Vagina (tissue), 2 donors: ENCODE measurements around the gene ETV2.

Experiments used
- POLR2A ChIP-seq, 2 donors: fragments of 450-650 bp; IDR thresholded peaks; one replicate each; pipeline ENCODE4 v1.6.1; 2017; ENCODE audit warnings: antibody characterized with exemption in 2 of 2, mild to moderate bottlenecking in 2 of 2, moderate library complexity in 2 of 2
- POLR2AphosphoS5 ChIP-seq, 2 donors: sonication (generic); formaldehyde crosslinking; IDR thresholded peaks; one replicate each; pipeline ENCODE4 v1.9.0; 2017; ENCODE audit warnings: antibody characterized with exemption in 2 of 2, mild to moderate bottlenecking in 2 of 2, low read depth in 1 of 2; ENCODE audit not compliant: insufficient read depth in 1 of 2
- TF ChIP-seq, protein P1 (sequence below), 3 experiments: fragments of 450-650 bp in 2 of 3; fragments of 200-600 bp in 1 of 3; sonication (generic) in 1 of 3; IDR thresholded peaks; one replicate each; pipeline ENCODE4 v1.5.1; 2017 to 2019; ENCODE audit warnings: antibody characterized with exemption in 3 of 3, mild to moderate bottlenecking in 2 of 3, moderate library complexity in 2 of 3

- TF ChIP-seq, protein P1, sequence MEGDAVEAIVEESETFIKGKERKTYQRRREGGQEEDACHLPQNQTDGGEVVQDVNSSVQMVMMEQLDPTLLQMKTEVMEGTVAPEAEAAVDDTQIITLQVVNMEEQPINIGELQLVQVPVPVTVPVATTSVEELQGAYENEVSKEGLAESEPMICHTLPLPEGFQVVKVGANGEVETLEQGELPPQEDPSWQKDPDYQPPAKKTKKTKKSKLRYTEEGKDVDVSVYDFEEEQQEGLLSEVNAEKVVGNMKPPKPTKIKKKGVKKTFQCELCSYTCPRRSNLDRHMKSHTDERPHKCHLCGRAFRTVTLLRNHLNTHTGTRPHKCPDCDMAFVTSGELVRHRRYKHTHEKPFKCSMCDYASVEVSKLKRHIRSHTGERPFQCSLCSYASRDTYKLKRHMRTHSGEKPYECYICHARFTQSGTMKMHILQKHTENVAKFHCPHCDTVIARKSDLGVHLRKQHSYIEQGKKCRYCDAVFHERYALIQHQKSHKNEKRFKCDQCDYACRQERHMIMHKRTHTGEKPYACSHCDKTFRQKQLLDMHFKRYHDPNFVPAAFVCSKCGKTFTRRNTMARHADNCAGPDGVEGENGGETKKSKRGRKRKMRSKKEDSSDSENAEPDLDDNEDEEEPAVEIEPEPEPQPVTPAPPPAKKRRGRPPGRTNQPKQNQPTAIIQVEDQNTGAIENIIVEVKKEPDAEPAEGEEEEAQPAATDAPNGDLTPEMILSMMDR (IDR thresholded peaks at IDR 0.05), result no peak
- no peak for TF ChIP-seq POLR2AphosphoS5 (IDR thresholded peaks at IDR 0.05; ENCODE audit: insufficient read depth in 1 of 2, low read depth in 1 of 2)
- no peak for TF ChIP-seq POLR2A (IDR thresholded peaks at IDR 0.05)
These were observed 28.0 kb upstream of the ETV2 start for GRCh38 chr19:35613574-35613973.
